ENCODE data around the gene MTHFSD. TPM values are rescaled to one million over a fixed set of nuclear protein-coding genes. Genes with fewer than 3 reads are reported as not detected.

The MTHFSD gene
- total RNA-seq, 1 experiment from 2014 or later = 11.9 TPM

DNA sequence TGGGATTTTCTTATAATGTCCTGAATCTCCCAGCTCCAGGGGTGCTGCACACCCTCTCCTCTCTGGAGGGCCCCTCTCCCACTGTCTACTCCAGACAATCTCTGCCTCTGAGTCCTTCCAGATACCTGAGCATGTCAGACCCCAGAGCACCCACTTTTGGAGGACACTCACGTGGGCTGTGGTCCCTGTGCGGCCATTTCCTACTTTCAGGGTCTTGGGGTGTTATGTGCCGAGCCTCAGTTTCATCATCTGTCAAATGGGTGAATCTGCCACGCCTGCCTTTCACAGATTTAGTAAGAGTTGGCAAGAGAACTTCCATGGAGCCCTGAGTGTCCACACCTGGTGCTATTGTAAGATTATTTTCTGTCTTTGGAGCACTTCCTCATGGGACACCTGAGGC, 19.6 kb upstream of the MTHFSD start:
- intact Hi-C loops (cut with micrococcal nuclease) = loop anchor here (1.0 to 5.0 kb wide), 3 partner anchors 187 to 488 kb away; no protein-coding TSS in a partner anchor
- Histone ChIP-seq H3K9me2 (replicated peaks; ENCODE audit: low read length) (no peaks in the 10 kb centered on the region), H3K9me3 (ENCODE audit: low read length) (no peaks in the 10 kb centered on the region), H3K9ac (ENCODE audit: low read length) (no peak overlapping the region), H3K79me2 (ENCODE audit: low read length) (peaks cover 21% of the 10 kb centered on the region), H4K20me1 (ENCODE audit: low read length) (no peaks in the 10 kb centered on the region), H3K36me3 (ENCODE audit: low read depth, low read length) (no peaks in the 10 kb centered on the region), H3K4me2 (ENCODE audit: low read length) (no peak overlapping the region), H3F3A (ENCODE audit: low read length, unreplicated experiment) (no peaks in the 10 kb centered on the region), H3K27me3 (ENCODE audit: low read length) (no peaks in the 10 kb centered on the region), H3K4me3 (ENCODE audit: low read length) (no peak overlapping the region), H2AFZ (ENCODE audit: low read length) (no peak overlapping the region), H3K27ac (ENCODE audit: low read length) (no peak overlapping the region), H3K4me1 (ENCODE audit: insufficient read depth, low read length) (peaks cover 18% of the 10 kb centered on the region)
- ATAC-seq (no peak), DNase-seq (no peak)
- ChIA-PET POLR2A (ENCODE audit: unreplicated experiment) (no interaction called here), CTCF (no interaction called here)
- TF ChIP-seq EZH2phosphoT487 (IDR thresholded peaks at IDR 0.05; ENCODE audit: borderline replicate concordance, low read length) = no peak
- TF ChIP-seq, protein P1, sequence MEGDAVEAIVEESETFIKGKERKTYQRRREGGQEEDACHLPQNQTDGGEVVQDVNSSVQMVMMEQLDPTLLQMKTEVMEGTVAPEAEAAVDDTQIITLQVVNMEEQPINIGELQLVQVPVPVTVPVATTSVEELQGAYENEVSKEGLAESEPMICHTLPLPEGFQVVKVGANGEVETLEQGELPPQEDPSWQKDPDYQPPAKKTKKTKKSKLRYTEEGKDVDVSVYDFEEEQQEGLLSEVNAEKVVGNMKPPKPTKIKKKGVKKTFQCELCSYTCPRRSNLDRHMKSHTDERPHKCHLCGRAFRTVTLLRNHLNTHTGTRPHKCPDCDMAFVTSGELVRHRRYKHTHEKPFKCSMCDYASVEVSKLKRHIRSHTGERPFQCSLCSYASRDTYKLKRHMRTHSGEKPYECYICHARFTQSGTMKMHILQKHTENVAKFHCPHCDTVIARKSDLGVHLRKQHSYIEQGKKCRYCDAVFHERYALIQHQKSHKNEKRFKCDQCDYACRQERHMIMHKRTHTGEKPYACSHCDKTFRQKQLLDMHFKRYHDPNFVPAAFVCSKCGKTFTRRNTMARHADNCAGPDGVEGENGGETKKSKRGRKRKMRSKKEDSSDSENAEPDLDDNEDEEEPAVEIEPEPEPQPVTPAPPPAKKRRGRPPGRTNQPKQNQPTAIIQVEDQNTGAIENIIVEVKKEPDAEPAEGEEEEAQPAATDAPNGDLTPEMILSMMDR (conservative IDR thresholded peaks at IDR 0.05; ENCODE audit: low read depth, low read length) = no peak
- no TSS peak for BruUV-seq (replicated peaks)

DNA sequence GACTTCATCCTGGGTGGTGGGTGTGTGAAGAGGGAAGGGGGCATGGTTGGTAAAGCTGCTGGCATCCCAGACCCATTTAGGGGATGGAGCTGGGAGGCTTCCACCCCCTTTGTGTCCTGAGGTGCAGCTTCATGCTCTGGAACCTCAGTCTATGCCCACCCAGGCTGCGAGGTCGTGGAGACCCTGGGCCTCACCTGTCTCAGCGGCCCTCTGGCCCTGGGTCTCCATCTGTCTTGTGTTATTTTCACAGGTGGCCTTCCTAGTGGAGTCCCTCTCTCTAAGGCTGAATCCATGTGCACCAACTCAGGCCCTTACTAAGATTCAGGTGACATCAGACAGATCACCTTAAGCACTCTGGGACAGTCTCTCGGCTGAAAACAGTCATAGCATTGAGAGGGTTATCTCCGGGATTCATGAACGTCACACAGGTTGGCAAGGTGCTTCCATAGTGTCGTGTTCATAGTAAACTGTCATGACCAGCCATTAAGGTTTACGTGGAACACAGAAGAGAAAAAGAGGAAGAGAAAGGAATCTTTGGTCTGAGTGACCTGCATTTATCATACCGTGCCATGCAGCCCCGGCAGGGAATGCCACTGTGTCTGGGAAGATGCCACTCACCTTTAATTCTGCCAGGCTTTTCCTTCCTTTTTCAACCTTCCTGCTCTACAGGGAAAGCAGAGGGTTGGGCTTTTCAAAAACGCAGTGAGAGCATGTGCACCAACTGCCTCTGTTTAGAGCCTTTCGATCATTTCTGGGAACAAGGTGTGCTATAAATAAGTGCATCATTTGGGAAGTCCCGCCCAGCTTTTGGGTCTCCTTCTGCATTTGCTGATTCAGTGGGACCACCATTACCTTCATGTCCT, 18.8 kb upstream of the MTHFSD start:
- BruUV-seq (replicated peaks) = no TSS peak
- Histone ChIP-seq H3K4me2 (ENCODE audit: low read length) (no peak overlapping the region), H3K27me3 (ENCODE audit: low read length) (no peaks in the 10 kb centered on the region)

DNA sequence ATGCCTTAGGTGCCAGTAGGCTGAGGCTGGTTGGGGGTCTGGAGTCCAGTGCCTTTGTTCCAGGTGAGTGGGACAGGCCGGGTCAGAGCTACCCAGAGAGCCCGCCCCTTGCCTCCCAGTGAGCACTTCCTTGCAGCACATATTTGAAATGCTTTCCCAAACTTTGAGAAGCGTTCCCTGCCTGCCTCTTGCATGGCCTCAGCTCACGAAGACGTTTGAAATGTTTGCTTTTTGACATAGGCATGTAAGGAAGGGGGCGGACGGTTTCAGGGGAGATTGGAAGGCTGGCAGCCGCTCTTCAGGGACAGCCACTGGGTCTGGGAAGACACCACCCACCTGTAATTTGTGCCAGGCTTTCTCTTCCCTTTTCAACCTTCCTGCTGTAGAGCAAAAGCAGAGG, 18.2 kb upstream of the MTHFSD start:
- Histone ChIP-seq H3K79me2 (ENCODE audit: low read length) (peaks cover 18% of the 10 kb centered on the region), H4K20me1 (ENCODE audit: low read length) (no peaks in the 10 kb centered on the region), H2AFZ (ENCODE audit: low read length) (no peak overlapping the region), H3F3A (ENCODE audit: low read length, unreplicated experiment) (no peaks in the 10 kb centered on the region), H3K4me2 (ENCODE audit: low read length) (no peak overlapping the region), H3K36me3 (ENCODE audit: low read depth, low read length) (no peaks in the 10 kb centered on the region), H3K4me3 (ENCODE audit: low read length) (no peak overlapping the region), H3K9ac (ENCODE audit: low read length) (no peak overlapping the region), H3K9me3 (ENCODE audit: low read length) (no peaks in the 10 kb centered on the region), H3K27me3 (ENCODE audit: low read length) (no peaks in the 10 kb centered on the region), H3K4me1 (ENCODE audit: insufficient read depth, low read length) (peaks cover 18% of the 10 kb centered on the region), H3K9me2 (replicated peaks; ENCODE audit: low read length) (no peaks in the 10 kb centered on the region), H3K27ac (ENCODE audit: low read length) (no peak overlapping the region)
- intact Hi-C loops (cut with micrococcal nuclease) = no loop called here
- TF ChIP-seq, protein P1 (conservative IDR thresholded peaks at IDR 0.05; ENCODE audit: low read depth, low read length) = no peak
- TF ChIP-seq EZH2phosphoT487 (IDR thresholded peaks at IDR 0.05; ENCODE audit: borderline replicate concordance, low read length) = no peak
- TF ChIP-seq EZH2 (IDR thresholded peaks at IDR 0.05; ENCODE audit: low read length, unreplicated experiment) = no peak
- DNase-seq (no peak), ATAC-seq (no peak)
- POLR2A ChIA-PET (ENCODE audit: unreplicated experiment) = interaction anchor here (0.6 kb wide), 1 partner anchor 58 kb away, joined by 4 read pairs; no protein-coding TSS in a partner anchor
- no TSS peak for BruUV-seq (replicated peaks)
- CTCF ChIA-PET = no interaction called here

More for the DNA sequence above, 18.8 kb upstream of the MTHFSD start:
- H2AFZ ChIP-seq (ENCODE audit: low read length) = no peak overlapping the region
- ATAC-seq = no peak
- no peaks in the 10 kb centered on the region for H3K9me2 ChIP-seq (replicated peaks; ENCODE audit: low read length)
- DNase-seq = no peak
- no peaks in the 10 kb centered on the region for H4K20me1 ChIP-seq (ENCODE audit: low read length)
- no peaks in the 10 kb centered on the region for H3F3A ChIP-seq (ENCODE audit: low read length, unreplicated experiment)
- no peak overlapping the region for H3K9ac ChIP-seq (ENCODE audit: low read length)
- POLR2A ChIA-PET (ENCODE audit: unreplicated experiment) = interaction anchor here (0.6 kb wide), 1 partner anchor 57 kb away, joined by 4 read pairs; no protein-coding TSS in a partner anchor
- peaks cover 18% of the 10 kb centered on the region for H3K4me1 ChIP-seq (ENCODE audit: insufficient read depth, low read length)
- no peak overlapping the region for H3K27ac ChIP-seq (ENCODE audit: low read length)
- H3K79me2 ChIP-seq (ENCODE audit: low read length) = peaks cover 21% of the 10 kb centered on the region
- no peak for TF ChIP-seq EZH2phosphoT487 (IDR thresholded peaks at IDR 0.05; ENCODE audit: borderline replicate concordance, low read length)
- TF ChIP-seq, protein P1 (conservative IDR thresholded peaks at IDR 0.05; ENCODE audit: low read depth, low read length) = no peak
- no peak for TF ChIP-seq EZH2 (IDR thresholded peaks at IDR 0.05; ENCODE audit: low read length, unreplicated experiment)
- no peak overlapping the region for H3K4me3 ChIP-seq (ENCODE audit: low read length)
- CTCF ChIA-PET = no interaction called here
- intact Hi-C loops (cut with micrococcal nuclease) = no loop called here
- no peaks in the 10 kb centered on the region for H3K36me3 ChIP-seq (ENCODE audit: low read depth, low read length)
- no peaks in the 10 kb centered on the region for H3K9me3 ChIP-seq (ENCODE audit: low read length)
